ENCODE measurements around the gene GRM7. TPM values are rescaled to one million over a fixed set of nuclear protein-coding genes. Genes with fewer than 3 reads are reported as not detected.

Gene GRM7
- total RNA-seq, 1 experiment from 2014 or later = not detected

DNA sequence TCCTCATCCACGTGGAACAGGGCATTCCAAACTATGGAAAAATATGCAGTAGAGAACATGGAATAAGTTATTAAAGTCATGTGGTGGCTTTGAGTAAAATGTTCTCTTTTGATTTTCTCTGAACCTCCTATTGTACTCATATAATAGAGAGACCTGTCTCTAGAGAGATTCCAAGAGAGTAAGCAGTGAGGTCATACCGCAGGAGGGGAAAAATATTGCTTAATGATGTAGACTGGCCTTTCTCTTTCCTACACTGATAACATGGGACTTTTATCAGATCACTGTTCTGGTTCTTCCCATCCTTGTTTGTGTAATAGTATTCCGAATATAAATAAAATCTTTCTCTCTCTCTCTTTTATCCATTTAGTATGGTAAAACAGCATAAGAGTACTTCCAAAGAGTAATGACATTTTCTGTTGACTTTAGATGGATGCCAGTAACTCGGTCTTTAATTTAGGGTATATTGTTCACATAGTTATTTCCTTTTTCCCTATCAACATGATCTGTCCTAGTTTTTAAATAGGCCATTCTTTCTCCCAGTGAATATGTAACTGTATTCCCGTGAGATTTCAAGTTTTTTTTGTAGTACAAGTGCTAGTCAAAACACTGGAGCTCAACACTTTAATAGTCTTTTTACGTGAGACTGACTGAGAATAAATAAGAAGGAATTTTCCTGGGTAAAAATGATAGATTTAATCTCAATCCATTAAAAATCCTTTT, 826.7 kb downstream of the GRM7 start:
- H3K36me3 ChIP-seq (ENCODE audit: control insufficient read depth in 1 of 2, insufficient read depth in 2 of 2, low read length in 2 of 2) = no peaks in the 10 kb centered on the region
- no peak overlapping the region for H3K4me2 ChIP-seq (ENCODE audit: low read length)
- H3K4me3 ChIP-seq (replicated peaks in 1 of 2; ENCODE audit: low read depth in 1 of 2, low read length in 2 of 2) = no peak overlapping the region
- H4K20me1 ChIP-seq (ENCODE audit: insufficient read depth) = no peaks in the 10 kb centered on the region
- no TSS peak for BruUV-seq (replicated peaks)
- H3K9me2 ChIP-seq (ENCODE audit: insufficient read depth) = no peaks in the 10 kb centered on the region
- no peak for ATAC-seq
- DNase-seq (ENCODE audit: low read depth, low spot score) = no peak
- H3K27me3 ChIP-seq (ENCODE audit: insufficient read depth, low read length) = no peaks in the 10 kb centered on the region
- H3K9me3 ChIP-seq (ENCODE audit: control insufficient read depth in 1 of 2, insufficient read depth in 1 of 2, low read depth in 1 of 2, low read length in 2 of 2) = no peaks in the 10 kb centered on the region
- RAD21 ChIA-PET (ENCODE audit: low non-redundant PET in 1 of 2, low total read pairs in 2 of 2, uncharacterized antibody in 2 of 2, unreplicated experiment in 2 of 2) = no interaction called here
- no peak overlapping the region for H2AFZ ChIP-seq (ENCODE audit: low read depth, low read length, poor library complexity, severe bottlenecking)
- H3K79me2 ChIP-seq (ENCODE audit: insufficient read depth, low read length) = no peaks in the 10 kb centered on the region
- H3K27ac ChIP-seq (ENCODE audit: low read depth, low read length) = no peak overlapping the region
- H3K4me1 ChIP-seq (ENCODE audit: control insufficient read depth in 1 of 2, insufficient read depth in 2 of 2, low read length in 2 of 2) = peaks cover 7 to 8% of the 10 kb centered on the region in 2 experiments; a peak in 3 of 4 replicates
- CTCF ChIA-PET = no interaction called here
- no peak for TF ChIP-seq JUND (IDR thresholded peaks at IDR 0.05)
- TF ChIP-seq YY1 (IDR thresholded peaks at IDR 0.05; ENCODE audit: extremely low read depth, insufficient replicate concordance, low read depth, low read length) = no peak
- TF ChIP-seq ZNF274 (IDR thresholded peaks at IDR 0.05; ENCODE audit: low read depth, low read length) = no peak
- TF ChIP-seq, protein P1, sequence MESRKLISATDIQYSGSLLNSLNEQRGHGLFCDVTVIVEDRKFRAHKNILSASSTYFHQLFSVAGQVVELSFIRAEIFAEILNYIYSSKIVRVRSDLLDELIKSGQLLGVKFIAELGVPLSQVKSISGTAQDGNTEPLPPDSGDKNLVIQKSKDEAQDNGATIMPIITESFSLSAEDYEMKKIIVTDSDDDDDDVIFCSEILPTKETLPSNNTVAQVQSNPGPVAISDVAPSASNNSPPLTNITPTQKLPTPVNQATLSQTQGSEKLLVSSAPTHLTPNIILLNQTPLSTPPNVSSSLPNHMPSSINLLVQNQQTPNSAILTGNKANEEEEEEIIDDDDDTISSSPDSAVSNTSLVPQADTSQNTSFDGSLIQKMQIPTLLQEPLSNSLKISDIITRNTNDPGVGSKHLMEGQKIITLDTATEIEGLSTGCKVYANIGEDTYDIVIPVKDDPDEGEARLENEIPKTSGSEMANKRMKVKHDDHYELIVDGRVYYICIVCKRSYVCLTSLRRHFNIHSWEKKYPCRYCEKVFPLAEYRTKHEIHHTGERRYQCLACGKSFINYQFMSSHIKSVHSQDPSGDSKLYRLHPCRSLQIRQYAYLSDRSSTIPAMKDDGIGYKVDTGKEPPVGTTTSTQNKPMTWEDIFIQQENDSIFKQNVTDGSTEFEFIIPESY (IDR thresholded peaks at IDR 0.05; ENCODE audit: extremely low read depth, insufficient replicate concordance, low read length) = no peak
- no peak for TF ChIP-seq CEBPB (IDR thresholded peaks at IDR 0.05; ENCODE audit: low read depth)
- no peak for TF ChIP-seq SIN3A (IDR thresholded peaks at IDR 0.05; ENCODE audit: low read depth)
- TF ChIP-seq ZFX (IDR thresholded peaks at IDR 0.05) = no peak
- TF ChIP-seq SP1 (IDR thresholded peaks at IDR 0.05; ENCODE audit: low read depth) = no peak
- no peak for TF ChIP-seq CBX3 (IDR thresholded peaks at IDR 0.05; ENCODE audit: low read depth)
- TF ChIP-seq ELF1 (IDR thresholded peaks at IDR 0.05; ENCODE audit: borderline replicate concordance, low read depth) = no peak
- no peak for TF ChIP-seq POLR2AphosphoS5 (IDR thresholded peaks at IDR 0.05; ENCODE audit: low read depth, low read length)
- TF ChIP-seq, protein P2, sequence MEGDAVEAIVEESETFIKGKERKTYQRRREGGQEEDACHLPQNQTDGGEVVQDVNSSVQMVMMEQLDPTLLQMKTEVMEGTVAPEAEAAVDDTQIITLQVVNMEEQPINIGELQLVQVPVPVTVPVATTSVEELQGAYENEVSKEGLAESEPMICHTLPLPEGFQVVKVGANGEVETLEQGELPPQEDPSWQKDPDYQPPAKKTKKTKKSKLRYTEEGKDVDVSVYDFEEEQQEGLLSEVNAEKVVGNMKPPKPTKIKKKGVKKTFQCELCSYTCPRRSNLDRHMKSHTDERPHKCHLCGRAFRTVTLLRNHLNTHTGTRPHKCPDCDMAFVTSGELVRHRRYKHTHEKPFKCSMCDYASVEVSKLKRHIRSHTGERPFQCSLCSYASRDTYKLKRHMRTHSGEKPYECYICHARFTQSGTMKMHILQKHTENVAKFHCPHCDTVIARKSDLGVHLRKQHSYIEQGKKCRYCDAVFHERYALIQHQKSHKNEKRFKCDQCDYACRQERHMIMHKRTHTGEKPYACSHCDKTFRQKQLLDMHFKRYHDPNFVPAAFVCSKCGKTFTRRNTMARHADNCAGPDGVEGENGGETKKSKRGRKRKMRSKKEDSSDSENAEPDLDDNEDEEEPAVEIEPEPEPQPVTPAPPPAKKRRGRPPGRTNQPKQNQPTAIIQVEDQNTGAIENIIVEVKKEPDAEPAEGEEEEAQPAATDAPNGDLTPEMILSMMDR (IDR thresholded peaks at IDR 0.05 in 2 of 3, conservative IDR thresholded peaks at IDR 0.05 in 1 of 3; ENCODE audit: borderline replicate concordance in 1 of 3, insufficient read depth in 1 of 3, low read depth in 2 of 3, low read length in 2 of 3) = no peak
- TF ChIP-seq FOSL1 (IDR thresholded peaks at IDR 0.05; ENCODE audit: low read depth) = no peak
- intact Hi-C loops (cut with micrococcal nuclease) = no loop called here
- POLR2A ChIA-PET = no interaction called here
- H3K9ac ChIP-seq (ENCODE audit: low read length) = no peak overlapping the region
